Activated T-cell treated with anti-CD3 and anti-CD28 coated beads, Interleukin-2, amount 50 U/mL, for 72 hours (primary cell): ENCODE measurements around the gene ALDH3A1. TPM values are rescaled to one million over a fixed set of nuclear protein-coding genes. Genes with fewer than 3 reads are reported as not detected.

Experiments
- ATAC-seq, 2 donors: fragments of 150-1000 bp; cut with Tn5 transposase; replicated peaks in 1 of 2; 2 replicates each; pipeline ENCODE4 v1.10.0; 2021; ENCODE audit warnings: moderate library complexity in 2 of 2, mild to moderate bottlenecking in 1 of 2
- DNase-seq, 2 donors: peaks; one replicate each; pipeline ENCODE4 v3.0.0; 2021 to 2022; ENCODE audit warnings: mixed read lengths in 1 of 2
- H3K27ac Mint-ChIP-seq: one replicate; pipeline ENCODE4 v1.8.0; 2022; ENCODE audit warnings: mild to moderate bottlenecking, moderate library complexity, mixed read lengths
- H3K27me3 Mint-ChIP-seq: one replicate; pipeline ENCODE4 v1.8.0; 2022; ENCODE audit warnings: low read depth, mixed read lengths
- H3K36me3 Mint-ChIP-seq, 2 donors: one replicate each; pipeline ENCODE4 v1.8.0; 2022; ENCODE audit warnings: mixed read lengths in 2 of 2, mild to moderate bottlenecking in 1 of 2; ENCODE audit not compliant: insufficient read depth in 2 of 2
- H3K4me1 Mint-ChIP-seq: one replicate; pipeline ENCODE4 v1.8.0; 2022; ENCODE audit warnings: low read depth, mixed read lengths
- H3K4me3 Mint-ChIP-seq, 2 donors: one replicate each; pipeline ENCODE4 v1.8.0; 2022; ENCODE audit warnings: mild to moderate bottlenecking in 2 of 2, mixed read lengths in 2 of 2, moderate library complexity in 2 of 2
- H3K9me3 Mint-ChIP-seq, 2 donors: one replicate each; pipeline ENCODE4 v1.8.0; 2022; ENCODE audit warnings: mixed read lengths in 2 of 2
- total RNA-seq, 2 donors: library from RNA; stranded (reverse); gene quantifications; one replicate each; pipeline ENCODE4 v1.2.3, GENCODE V29; 2022

ALDH3A1 gene
- total RNA-seq, 2 donors from 2014 or later = 0.34 TPM; not detected in 1

DNA sequence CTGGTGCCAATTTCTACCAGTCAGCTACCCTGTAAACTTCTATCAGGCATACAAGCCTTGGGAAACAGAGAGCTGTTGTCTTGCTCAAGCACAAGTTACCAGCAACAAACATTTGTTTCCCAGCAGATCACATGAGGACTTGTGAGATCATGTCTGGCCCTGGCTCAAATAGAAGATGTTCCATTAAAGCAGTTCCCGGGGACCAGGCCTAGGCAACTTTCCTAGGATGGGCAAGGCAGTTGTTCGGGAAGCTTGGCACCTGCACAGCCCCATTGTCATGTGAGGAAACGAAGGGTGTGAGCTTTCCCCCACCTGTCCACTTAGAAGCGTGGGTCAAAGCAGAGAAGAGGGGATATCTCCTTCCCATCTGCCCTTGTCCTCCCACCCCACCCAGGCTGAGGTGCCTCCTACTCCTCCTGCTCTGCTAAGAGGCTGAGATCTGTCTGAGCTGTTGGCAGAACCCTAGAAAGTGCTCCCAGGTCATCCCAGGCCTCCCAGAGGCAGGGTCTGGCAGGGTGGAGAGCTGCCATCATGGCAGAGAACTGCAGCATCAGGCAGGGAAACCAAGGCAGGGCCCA, 20.5 kb downstream of the ALDH3A1 start:
- no peaks in the 10 kb centered on the region for H3K27me3 Mint-ChIP-seq
- H3K4me3 Mint-ChIP-seq = no peak overlapping the region
- H3K4me1 Mint-ChIP-seq = peaks cover 10% of the 10 kb centered on the region
- ATAC-seq (no peak), DNase-seq (no peak)
- no peaks in the 10 kb centered on the region for H3K9me3 Mint-ChIP-seq
- H3K27ac Mint-ChIP-seq = no peak overlapping the region
- H3K36me3 Mint-ChIP-seq = no peaks in the 10 kb centered on the region

DNA sequence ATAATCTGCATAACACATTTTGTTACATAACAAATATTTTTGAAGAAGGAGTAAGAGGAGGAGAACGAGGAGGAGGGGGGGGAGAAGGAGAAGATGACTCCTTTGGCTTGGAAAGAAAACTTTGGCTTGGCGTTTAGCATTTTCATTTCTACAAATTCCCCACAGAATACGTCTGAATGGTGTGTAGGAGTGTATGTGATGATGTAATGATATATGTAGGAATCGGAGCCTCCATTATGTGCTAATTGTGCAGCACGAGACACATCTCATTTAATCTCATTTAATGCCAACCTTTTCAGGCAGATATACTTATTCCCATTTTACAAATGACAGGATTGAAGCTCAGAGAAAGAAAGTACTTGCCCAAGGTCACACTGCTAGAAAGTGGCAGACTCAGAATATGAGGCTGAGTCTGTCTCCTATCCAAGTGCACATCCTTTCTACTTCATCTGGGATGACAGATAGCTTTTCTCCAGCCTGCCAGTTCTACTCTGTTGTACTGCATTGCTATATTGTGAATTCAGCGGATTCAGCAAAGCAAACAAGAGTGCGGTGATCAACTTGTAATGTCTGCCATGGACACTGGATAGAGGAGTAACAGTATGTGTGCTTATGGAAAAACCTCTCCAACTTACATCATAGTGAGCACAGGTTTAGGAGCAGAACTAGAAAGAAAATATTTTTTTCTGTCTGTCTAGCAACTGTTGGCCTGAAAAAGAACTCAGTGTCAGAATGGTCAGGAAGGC, 21.3 kb downstream of the ALDH3A1 start:
- DNase-seq (no peak), ATAC-seq (no peak)
- Mint-ChIP-seq H3K36me3 (no peaks in the 10 kb centered on the region), H3K9me3 (no peaks in the 10 kb centered on the region), H3K4me3 (no peak overlapping the region), H3K27me3 (no peaks in the 10 kb centered on the region), H3K4me1 (peaks cover 10% of the 10 kb centered on the region), H3K27ac (no peak overlapping the region)

DNA sequence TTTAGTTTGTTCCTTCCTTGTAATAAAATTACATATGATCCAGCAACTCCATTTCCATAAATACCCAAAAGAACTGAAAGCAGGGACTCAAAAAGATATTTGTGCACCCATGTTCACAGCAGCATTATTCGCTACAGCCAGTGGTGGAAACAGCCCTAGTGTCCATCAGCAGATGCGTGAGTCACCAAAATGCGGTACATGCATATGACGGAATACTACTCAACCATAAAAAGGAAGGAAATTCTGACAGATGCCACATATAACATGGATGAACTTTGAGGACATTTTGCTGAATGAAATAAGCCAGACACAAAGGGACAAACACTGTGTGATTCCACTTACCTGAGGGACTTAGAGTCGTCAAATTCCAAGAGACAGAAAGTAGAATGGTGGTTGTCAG, 22.6 kb downstream of the ALDH3A1 start:
- no peaks in the 10 kb centered on the region for H3K36me3 Mint-ChIP-seq
- ATAC-seq = no peak
- no peaks in the 10 kb centered on the region for H3K9me3 Mint-ChIP-seq
- peaks cover 10% of the 10 kb centered on the region for H3K4me1 Mint-ChIP-seq
- DNase-seq = no peak
- peak overlapping the region; percentile 79 for H3K27ac Mint-ChIP-seq
- peak overlapping the region; percentile 67 to 73 for H3K4me3 Mint-ChIP-seq
- no peaks in the 10 kb centered on the region for H3K27me3 Mint-ChIP-seq

DNA sequence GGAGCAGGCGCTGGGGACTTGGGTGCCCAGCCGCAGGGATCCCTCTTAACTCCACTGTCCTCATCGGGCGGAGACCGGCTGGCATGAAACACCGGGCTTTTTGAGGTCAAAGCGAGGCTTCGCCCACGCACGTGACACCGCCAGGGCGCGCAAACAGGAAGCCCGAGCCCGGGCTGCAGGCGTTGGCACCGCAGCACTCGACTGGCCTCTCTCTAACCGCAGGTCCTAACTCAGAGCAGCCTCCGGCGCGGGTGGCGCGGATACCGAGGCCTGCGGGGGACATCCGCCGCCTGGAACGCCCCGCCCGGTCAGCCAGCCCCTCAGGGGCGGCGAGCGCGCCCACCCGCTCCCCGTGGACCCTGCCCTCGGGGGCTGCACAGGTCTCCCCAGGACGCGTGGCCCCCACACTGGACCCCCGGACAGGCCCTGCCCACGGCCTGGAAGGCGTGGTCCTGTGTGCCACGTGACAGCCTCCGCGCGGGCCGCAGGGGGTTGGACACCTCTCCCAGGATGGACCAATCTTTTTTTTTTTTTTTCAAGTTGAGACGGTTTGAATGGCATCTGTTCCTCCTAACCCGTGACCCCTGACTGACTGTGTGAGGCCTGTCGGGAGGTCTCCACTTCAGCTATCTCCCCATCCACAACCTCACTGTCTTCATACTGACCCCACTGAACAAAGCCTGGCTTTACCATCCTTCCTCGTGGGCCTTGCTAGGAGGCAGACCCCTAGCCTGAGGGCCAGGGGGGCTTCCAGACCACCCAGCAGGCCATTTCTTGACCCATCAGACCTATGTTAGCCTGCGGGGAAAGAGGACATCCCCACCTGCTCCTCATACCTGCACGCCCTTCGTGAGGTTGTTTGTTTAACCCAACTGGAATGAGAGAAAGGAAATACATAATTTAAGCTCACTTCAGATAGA, 23.3 kb downstream of the ALDH3A1 start:
- Mint-ChIP-seq H3K4me1 (peaks cover 10% of the 10 kb centered on the region), H3K27me3 (no peaks in the 10 kb centered on the region), H3K27ac (peak overlapping the region; percentile 79), H3K9me3 (no peaks in the 10 kb centered on the region), H3K4me3 (peak overlapping the region; percentile 67 to 73), H3K36me3 (no peaks in the 10 kb centered on the region)
- peak; percentile 93 to 94 for ATAC-seq
- peak; percentile 73 to 75 for DNase-seq

DNA sequence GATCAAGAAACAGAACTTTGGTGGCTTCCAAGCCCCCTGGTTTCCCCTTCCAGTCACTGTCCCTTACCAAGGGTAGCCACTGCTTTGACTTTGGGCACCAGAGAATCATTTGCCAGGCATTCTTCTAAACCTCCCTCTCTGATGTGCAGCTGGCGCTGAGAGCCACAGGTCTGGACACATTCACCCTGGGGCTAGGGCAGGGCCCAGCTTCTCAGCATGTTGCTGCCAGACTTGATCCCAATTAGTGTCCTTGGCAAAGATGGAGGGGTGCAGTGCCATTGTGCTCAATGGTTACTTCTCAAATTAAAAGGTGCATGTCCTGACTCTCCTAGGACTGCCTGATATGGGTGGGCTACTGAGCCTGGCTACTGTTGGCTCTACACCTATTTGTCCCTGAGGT, 24.1 kb downstream of the ALDH3A1 start:
- Mint-ChIP-seq H3K27me3 (no peaks in the 10 kb centered on the region), H3K4me1 (peaks cover 10% of the 10 kb centered on the region), H3K36me3 (no peaks in the 10 kb centered on the region), H3K4me3 (peak overlapping the region; percentile 29 to 54), H3K27ac (no peak overlapping the region), H3K9me3 (no peaks in the 10 kb centered on the region)
- ATAC-seq (no peak), DNase-seq (no peak)

DNA sequence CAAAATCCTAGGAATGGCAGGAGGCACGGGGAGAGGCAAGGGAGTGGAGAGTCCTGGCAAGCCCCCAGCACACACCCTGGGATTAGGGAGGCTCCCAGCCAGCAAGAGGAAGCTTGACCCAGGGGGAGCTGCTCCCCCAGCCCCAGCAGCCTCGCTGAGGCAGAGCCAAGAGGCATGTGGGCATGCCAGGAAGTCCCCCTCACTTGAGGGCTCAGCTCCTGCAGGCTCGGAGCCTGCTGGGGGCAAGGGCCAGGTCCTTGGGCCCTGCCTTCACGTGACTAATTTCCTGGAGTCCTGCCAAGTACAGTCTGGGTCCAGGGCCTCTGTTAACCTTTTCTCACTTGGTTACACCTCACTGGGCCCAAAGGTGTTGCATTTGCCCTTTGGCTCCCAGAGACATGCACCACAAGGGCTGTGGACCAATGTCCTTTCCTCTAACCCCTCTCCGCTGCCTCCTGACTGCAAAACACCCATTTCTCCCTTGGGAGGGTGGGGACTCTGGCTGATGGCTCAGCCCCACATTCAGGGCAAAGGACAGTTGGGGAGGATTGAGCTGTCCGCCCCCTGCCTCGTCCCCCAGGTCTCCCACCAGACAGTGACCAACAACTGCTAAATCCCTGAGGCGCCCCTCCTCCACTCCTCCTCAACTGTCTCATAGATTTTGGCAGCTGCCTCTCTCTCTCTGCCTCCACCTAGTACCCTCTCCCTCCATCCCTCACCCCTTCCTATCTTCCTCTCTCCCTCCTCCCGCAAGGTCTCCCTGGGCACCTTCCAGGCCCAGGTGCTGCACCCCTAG, 27.3 kb downstream of the ALDH3A1 start:
- H3K27me3 Mint-ChIP-seq = no peaks in the 10 kb centered on the region

DNA sequence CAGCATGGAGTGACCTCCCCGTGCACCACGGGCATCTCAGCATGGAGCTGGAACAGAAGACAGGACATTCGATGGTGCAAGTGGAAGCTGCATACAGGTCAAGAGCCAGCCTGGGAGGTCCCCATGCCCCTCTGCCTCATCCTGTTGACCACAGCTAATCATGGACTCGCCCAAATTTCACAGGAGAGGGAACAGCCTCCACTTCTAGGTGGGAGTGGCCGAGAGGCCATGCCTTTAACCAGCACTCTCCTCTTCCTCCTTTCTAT, 28.0 kb downstream of the ALDH3A1 start:
- H3K4me3 Mint-ChIP-seq = no peak overlapping the region
- no peaks in the 10 kb centered on the region for H3K36me3 Mint-ChIP-seq
- H3K27me3 Mint-ChIP-seq = no peaks in the 10 kb centered on the region
- no peak for DNase-seq
- ATAC-seq = no peak
- H3K4me1 Mint-ChIP-seq = peaks cover 3% of the 10 kb centered on the region
- H3K9me3 Mint-ChIP-seq = no peaks in the 10 kb centered on the region
- H3K27ac Mint-ChIP-seq = no peak overlapping the region

More for the DNA sequence above, 27.3 kb downstream of the ALDH3A1 start:
- Mint-ChIP-seq H3K27ac (no peak overlapping the region), H3K9me3 (no peaks in the 10 kb centered on the region), H3K36me3 (no peaks in the 10 kb centered on the region), H3K4me3 (no peak overlapping the region), H3K4me1 (peaks cover 10% of the 10 kb centered on the region)
- DNase-seq = no peak
- ATAC-seq = no peak

DNA sequence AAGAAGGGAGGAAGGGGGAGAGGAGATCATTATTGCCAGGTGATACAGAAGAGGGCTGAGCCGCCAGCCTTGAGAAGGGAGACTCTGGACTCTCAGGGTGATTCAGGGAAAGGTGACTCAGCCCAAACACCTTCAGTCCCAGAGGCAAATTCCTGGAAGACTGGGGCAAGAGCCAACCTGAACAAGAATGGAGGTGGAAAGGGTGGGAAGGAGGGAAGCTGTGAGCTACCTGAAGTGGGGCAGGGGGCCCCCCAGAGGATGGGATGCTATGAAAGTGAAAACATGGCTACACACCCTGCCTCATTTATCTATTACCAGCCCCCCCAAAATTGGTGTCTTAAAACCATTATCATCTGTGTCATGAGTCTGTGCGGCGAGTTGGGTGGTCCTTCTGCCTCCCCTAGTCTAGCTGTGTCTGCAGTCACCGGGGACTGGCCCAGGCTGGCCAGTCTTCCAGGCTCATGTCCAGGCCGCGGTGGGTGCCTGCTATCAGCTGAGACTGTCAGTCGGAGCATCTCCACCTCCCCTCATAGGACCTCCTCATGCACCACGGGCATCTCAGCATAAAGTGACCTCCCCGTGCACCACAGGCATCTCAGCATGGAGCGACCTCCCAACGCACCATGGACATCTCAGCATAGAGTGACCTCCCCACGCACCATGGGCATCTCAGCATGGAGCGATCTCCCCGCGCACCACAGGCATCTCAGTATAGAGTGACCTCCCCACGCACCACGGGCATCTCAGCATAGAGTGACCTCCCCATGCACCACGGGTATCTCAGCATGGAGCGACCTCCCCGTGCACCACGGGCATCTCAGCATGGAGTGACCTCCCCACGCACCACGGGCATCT, 28.5 kb downstream of the ALDH3A1 start:
- Mint-ChIP-seq H3K9me3 (no peaks in the 10 kb centered on the region), H3K36me3 (no peaks in the 10 kb centered on the region), H3K4me1 (no peaks in the 10 kb centered on the region), H3K27me3 (no peaks in the 10 kb centered on the region), H3K4me3 (no peak overlapping the region), H3K27ac (no peak overlapping the region)
- DNase-seq = no peak
- ATAC-seq = no peak

DNA sequence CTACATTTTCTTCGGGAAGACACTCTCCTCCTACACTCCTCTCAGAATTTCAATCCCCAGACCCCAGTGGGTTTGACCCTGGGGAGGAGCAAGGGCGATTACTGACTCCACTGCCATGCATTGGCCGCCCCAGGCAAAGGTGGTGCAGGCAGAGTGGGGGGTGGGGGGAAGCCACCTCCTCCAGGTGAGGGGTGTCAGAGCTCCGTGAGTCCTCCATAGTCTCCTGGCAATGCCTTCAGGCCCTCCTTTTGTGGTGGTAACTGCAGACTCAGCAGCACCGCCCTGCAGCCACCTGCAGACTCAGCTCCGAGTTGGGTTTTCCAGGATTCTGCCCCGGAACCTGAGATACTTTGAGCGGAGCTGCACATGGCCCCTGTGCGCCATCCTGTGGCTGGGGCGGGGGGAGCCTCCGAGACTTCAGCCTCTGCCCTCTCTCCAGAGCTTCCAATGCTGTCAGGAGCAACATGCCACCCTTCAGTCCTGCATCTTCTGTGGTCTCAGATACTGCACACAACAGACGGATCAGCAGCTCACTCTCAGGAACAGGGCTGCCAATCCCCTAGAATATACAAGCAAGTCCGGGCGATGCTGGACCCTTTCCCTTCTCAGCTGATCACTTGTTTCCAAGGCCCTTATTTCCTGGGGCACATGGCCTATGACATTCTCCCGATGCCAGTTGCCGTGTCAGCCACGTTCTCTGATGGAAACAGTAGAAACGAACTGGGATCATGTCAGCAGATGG, 29.3 kb downstream of the ALDH3A1 start:
- DNase-seq = no peak
- no peaks in the 10 kb centered on the region for H3K36me3 Mint-ChIP-seq
- no peaks in the 10 kb centered on the region for H3K27me3 Mint-ChIP-seq
- H3K9me3 Mint-ChIP-seq = no peaks in the 10 kb centered on the region
- ATAC-seq = no peak
- no peak overlapping the region for H3K27ac Mint-ChIP-seq
- H3K4me3 Mint-ChIP-seq = no peak overlapping the region
- H3K4me1 Mint-ChIP-seq = no peaks in the 10 kb centered on the region

DNA sequence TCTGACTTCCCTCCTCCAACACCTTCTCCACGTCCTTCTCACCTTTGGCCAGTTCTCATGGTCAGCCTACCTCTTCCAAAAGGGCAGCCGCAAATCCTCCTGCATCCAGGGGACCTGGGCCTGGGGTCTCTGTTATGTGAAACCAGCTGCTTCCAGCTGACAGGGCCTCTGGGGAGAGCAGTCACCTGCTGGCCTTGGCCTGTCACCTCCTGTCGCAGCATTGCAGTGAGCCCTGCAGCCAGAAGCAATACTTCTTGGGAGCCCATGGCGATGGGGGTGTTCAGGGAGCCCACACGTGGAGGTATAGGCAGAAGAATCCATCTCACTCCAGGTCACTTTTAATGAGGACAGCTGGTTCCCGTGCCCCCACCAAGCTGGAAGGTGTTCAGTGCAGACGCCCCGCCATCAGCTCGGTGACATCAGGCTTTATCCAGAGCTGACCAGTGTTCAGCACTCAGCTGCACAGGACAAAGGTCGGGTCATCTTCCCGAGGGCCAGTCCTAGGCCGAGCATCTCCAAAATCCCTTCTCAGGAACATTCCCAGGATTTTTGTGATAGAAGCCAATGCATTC, 30.0 kb downstream of the ALDH3A1 start:
- no peaks in the 10 kb centered on the region for H3K4me1 Mint-ChIP-seq
- no peak for DNase-seq
- H3K27me3 Mint-ChIP-seq = no peaks in the 10 kb centered on the region
- no peaks in the 10 kb centered on the region for H3K36me3 Mint-ChIP-seq
- H3K27ac Mint-ChIP-seq = no peak overlapping the region
- no peaks in the 10 kb centered on the region for H3K9me3 Mint-ChIP-seq
- no peak for ATAC-seq
- H3K4me3 Mint-ChIP-seq = no peak overlapping the region

DNA sequence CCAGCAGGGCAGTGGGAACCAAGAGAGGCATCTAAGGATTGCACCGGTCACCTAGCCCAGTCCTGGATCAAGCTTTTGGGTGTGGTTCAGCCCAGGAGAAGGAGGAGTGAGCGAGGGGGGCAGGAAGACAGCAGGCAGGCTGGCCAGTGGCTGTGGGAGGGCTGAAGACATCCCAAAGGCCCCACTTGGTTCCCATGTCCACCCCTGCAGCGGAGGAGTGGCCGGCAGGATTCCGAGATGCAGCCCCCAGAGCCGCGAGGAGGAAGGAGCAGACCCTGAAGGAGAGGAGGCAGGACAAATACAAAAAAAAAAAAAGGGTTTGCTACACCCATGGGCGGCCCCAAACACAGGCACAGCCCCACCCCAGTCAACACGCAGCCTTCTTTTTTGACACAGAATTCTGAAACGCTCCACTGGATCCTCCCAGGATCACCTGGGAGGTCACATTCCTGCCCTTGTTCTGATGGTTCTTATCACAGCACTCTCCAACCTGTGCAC, 30.6 kb downstream of the ALDH3A1 start:
- DNase-seq = no peak
- no peaks in the 10 kb centered on the region for H3K9me3 Mint-ChIP-seq

More for the DNA sequence above, 30.6 kb downstream of the ALDH3A1 start:
- H3K4me1 Mint-ChIP-seq = no peaks in the 10 kb centered on the region
- no peaks in the 10 kb centered on the region for H3K27me3 Mint-ChIP-seq
- no peak overlapping the region for H3K4me3 Mint-ChIP-seq
- H3K36me3 Mint-ChIP-seq = no peaks in the 10 kb centered on the region
- no peak for ATAC-seq
- no peak overlapping the region for H3K27ac Mint-ChIP-seq
